Measurements from ENCODE around the gene PRR30.
"Not testable (repeated sequence)": the region's sequence is repeated elsewhere in the genome, so short reads cannot be mapped to it uniquely, and the experiment has no call there.

PRR30 gene

DNA sequence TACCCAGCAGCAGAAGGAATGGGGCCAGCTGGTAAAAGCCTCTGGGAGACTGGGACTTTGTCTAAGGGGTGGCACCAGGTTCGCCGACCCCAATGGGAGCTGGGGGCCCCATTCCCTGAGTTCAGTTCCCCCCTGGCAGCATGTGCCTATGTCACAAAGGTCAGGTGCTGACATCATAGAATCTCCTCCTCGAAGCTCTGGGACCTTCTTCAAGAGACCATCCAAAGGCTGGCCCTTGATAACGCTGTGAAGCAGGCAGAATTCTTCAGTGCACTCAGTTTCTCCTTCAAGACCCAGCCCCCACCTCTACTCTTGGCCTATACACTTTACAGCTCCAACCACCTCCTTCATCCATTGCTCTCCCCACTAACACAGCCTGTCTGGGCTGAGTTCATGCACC is at the start of gene PRR30:
PRR30 (minus strand) TSS at position 101 of the 400 bp plus-strand sequence. CDS start 1,081 bp downstream, outside the sequence.
- no peak for DNase-seq (ENCODE audit: low read depth in 2 of 2)

DNA sequence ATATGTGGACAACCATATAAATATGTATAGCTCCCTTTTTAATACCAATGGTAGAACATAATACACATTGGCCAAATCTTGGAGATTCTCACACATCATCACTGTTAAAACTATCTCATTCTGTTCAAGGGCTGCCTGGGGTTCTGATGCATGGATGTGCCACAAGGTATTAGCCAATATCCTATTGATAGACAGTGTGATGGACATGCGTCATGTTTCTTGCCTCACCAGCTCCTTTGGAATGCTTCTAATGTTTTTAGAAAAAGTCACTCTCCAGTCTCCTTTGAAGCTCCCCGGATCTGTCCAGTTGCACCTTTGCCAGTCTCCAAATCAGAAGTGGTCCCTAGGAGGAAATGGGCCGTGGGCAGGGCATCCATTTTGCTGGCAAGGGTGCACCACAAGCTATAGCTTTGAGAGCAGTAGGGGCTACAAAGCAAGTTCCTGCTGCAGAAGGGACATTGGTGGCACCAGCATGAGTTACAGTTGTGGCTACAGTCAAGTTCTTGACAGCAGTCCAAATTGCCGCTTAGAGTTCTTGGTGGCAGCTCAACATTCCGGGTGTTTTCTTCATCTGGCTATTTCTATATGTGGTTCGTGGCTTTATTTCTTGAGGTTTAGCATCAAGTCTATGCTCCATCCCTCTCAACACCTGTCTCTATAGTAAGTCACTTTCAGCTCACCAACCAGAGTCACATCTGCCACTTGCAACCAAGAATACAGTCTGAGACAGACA is 47.6 kb upstream of the PRR30 start:
- DNase-seq (ENCODE audit: low read depth in 2 of 2) = no peak

DNA sequence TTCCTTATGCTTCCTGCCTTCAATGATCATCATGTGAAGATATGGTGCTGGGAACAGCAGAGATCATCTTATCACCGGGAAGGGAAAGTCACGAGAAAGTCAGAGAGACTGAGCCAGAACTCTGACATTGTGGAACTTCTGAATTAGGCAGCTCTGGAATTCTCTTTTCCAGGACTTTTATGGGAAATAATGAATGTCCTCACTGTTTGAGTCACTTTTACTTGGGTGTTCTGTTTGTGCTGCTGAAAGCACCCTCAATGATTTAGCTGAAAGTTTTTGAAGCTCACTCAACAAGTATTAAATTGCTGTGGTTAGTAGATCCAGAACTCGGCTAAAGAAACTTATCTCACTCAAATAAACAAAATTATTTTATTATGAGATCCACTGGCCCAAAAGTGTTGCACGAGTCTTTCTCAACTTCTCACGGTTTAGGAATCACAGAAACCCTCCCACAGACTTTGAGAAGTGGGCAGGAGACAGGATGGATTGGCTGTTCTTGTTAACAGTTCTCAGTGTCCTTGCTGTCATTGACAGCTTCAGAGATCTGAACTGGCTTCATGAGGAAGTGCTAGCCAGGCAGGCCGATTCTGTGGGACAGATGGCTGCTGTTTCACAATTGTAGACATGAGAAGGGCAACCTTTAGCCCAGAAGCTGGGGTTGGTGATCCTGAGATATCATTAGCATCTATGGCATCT is 46.3 kb upstream of the PRR30 start:
- DNase-seq (ENCODE audit: low read depth in 2 of 2) = no peak

DNA sequence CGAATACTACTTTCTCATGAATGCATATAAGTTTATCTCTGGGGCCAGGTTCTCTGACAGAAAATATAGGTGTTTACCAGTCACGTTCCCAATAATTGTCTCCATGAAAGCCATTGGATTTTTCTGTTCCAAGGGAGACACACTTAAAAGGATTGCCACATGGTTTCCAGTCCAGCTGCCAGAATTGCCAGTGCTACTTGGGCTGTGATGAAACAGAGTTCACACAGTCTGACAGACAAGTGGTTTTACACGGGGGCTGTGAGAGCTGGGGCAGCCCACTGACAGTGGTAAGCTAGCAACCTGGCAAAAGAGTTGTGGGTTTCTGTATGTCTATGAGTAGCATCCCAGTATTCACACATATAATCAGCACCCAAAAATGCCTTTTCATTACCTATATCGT is 44.9 kb upstream of the PRR30 start:
- DNase-seq (ENCODE audit: low read depth in 2 of 2) = no peak

DNA sequence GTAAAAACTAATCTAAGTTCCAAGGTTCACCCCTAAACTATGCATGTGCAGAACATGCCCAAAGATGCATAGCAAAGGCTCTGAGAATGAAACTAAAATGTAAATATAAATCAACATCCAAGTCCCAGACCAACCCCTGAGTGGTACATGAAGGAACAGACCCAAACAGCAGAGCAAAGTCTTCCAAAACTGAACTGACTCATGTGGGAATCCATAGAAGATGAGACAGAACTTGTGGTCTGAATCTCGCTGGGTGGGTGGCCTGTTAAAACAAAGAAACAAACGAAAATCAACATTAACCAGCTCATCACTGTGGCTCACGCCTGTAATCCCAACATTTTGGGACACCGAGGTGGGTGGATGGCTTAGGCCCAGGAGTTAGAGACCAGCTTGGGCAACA is 43.1 kb upstream of the PRR30 start:
- DNase-seq (ENCODE audit: low read depth in 2 of 2) = no peak

DNA sequence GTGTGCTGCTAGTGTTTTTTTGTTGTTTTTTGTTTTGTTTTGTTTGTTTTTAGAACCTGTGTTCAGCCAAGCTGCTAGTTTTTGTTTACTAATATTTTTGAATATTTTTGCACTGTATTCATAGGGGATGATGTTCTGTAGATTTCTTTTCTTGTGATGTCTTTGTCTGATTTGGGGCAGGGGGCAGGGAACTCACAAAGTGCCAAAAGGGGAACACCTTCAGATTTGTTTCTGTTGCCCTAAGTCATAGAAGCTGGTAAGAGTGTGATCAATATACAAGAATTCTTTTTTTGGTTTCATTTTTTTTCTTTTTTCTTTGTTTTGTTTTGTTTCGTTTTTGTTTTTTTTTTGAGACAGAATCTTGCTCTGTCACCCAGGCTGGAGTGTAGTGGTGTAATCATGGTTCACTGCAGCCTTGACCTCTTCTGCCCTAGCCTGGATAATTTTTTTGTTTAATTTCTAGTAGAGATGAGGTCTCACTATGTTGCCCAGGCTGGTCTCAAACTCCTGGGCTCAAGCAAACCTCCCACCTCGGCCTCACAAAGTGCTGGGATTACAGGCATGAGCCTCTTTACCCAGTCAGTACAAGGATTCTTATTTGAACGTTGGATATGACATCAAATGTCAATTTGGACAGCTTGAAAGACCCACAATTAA is 40.3 kb upstream of the PRR30 start:
- no peak for DNase-seq (ENCODE audit: low read depth in 2 of 2)

DNA sequence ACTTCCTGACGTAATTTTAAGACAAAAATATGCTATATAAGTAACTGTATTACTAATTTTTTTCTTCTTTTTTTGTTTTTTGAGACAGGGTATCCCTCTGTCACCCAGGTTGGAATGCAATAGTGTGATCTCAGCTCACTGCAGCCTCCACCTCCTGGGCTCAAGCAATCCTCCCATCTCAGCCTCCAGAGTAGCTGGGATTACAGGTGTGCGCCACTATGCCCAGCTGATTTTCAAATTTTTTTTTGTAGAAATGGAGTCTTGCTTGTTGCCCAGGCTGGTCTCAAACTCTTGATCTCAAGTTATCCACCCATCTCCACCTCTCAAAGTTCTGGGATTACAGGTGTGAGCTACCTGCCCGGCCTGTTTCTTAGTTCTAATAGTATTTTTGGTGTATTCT is 39.3 kb upstream of the PRR30 start:
- DNase-seq (ENCODE audit: low read depth in 2 of 2) = no peak

DNA sequence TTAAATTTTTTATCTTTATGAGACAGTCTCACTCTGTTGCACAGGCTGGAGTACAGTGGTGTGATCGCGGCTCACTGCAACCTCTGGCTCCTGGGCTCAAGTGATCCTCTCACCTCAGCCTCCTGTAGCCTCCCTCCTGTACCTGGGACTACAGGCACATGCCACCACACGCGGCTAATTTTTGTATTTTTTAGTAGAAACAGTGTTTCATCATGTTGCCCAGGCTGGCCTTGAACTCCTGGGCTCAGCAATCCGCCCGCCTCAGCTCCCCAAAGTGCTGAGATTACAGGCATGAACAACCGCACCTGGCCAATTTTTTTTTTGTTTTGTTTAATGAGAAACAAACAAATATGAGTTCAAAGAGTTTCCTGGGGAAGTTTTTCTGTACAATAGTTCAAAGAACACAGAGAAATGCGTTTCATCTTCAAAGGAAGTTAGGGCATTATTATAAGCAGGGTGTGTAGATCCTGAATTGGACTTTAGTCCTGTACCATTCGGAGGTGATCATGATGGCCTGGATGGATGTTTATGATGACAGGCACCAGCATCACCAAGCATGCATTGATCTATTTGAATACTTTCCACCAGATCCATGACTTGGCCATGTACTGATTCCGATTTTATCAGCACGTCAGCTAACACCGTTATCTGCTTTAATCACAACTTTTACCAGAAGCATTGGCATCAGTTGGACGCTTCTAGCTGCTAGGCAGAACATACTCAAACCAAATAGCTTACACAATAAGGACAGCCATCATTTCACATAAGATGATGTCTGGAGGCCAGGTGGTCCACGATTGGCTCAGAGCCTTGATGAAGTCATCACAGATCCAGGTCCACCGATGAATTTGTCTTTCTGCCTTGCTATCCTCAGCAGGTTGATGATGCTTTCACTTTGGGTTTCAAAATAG is 38.5 kb upstream of the PRR30 start:
- no peak for DNase-seq (ENCODE audit: low read depth in 2 of 2)

DNA sequence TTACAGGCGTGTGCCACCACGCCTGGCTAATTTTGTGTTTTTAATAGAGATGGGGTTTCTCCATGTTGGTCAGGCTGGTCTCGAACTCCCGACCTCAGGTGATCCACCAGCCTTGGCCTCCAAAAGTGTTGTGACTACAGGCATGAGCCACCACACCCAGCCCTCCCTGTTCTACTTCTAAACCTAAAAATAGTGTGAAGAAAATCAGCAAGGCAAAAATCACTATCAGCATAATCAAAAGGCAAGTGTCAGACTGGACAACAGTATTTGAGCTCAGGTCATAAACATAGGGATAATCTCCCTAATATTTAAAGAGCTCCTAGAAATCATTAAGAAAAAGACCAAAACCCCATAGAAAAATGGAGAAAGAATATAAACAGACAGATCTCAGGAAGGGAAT is 36.6 kb upstream of the PRR30 start:
- not testable (repeated sequence) for DNase-seq (ENCODE audit: low read depth in 2 of 2)

DNA sequence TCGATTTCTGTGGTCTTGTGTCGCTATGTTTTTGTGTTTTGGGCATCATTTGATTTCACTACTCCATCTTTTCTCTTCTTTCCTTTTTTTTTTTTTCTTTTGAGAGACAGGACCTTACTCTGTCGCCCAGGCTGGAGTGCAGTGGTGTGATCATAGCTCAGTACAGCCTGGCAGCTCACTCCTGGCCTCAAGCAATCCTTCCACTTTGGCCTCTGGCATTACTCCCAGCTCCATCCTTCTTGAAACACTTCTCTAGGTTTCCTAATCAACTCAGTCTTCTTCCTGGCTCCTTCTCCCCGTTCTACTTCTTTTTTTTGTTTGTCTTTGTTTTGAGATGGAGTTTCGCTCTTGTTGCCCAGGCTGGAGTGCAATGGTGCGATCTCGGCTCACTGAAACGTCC is 36.1 kb upstream of the PRR30 start:
- no peak for DNase-seq (ENCODE audit: low read depth in 2 of 2)

DNA sequence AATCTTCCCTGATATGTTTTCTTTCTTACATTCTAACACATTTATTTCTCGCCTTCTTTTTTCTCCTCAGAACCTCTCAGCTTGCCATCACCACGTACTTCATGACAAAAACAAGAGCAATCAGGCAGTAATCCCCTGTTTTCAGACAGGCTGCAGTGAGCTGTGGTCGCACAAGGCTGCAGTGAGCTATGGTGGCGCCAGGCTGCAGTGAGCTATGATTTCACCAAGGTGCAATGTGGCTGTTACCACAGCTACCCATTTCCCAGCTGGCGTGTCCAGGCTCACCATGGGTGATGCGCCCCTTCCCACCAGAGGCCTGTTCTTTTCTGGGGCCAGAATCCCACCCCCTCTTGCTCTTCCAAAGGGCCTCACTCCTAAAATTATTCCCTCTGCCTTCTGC is 35.4 kb upstream of the PRR30 start:
- no peak for DNase-seq (ENCODE audit: low read depth in 2 of 2)

DNA sequence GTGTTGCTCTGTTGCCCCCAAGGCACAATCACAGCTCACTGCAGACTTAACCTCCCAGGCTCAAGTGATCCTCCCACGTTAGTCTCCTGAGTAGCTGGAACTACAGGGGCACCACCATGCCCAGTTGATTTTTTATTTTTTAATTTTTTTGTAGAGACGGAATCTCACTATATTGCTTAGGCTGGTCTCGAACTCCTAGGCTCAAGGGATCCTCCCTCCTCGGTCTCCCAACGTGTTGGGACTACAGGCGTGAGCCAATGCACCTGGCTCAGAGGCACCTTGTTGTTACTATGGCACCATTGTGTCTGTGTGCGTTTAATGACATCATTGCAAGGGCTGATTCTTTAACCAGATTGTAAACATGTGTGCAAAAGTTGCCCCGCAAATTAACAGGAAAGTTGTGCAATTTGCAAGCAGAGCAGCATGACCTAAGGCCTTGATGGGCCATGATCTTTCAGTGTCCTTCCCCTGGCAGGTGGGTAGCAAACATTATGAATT is 32.2 kb upstream of the PRR30 start:
- DNase-seq (ENCODE audit: low read depth in 2 of 2) = no peak

DNA sequence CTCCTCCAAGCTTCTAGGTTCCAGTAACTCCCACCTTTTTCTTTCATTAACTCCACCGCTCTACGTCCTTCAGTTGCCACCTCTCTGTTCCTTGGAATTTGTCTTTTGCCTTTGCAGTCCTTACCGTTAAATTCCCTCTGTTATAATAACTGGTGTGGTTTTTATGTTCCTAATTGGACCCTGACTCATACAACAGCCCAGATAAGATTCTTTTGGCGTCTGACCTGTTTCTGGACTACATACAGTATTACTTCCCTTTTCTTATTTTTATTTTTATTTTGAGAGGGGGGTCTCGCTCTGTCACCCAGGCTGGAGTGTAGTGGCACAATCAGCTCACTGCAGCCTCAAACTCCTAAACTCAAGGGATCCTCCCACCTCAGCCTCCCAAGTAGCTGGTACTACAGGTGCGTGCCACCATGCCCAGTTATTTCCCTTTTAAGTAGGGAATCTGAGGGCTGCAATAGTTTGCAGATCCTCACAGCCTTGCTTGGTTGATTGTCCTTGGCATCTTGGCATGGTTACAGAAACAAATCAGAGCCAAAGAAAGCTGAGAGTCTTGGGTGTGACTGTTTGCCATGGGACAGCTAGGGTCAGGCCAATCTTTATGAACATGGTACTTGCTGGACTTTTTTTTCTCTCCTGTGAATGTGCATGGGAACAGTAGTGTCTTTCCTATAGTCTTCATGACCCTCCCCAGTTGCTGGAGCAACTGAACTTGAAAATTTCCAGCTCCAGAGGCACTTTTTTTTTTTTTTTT is 31.5 kb upstream of the PRR30 start:
- no peak for DNase-seq (ENCODE audit: low read depth in 2 of 2)

DNA sequence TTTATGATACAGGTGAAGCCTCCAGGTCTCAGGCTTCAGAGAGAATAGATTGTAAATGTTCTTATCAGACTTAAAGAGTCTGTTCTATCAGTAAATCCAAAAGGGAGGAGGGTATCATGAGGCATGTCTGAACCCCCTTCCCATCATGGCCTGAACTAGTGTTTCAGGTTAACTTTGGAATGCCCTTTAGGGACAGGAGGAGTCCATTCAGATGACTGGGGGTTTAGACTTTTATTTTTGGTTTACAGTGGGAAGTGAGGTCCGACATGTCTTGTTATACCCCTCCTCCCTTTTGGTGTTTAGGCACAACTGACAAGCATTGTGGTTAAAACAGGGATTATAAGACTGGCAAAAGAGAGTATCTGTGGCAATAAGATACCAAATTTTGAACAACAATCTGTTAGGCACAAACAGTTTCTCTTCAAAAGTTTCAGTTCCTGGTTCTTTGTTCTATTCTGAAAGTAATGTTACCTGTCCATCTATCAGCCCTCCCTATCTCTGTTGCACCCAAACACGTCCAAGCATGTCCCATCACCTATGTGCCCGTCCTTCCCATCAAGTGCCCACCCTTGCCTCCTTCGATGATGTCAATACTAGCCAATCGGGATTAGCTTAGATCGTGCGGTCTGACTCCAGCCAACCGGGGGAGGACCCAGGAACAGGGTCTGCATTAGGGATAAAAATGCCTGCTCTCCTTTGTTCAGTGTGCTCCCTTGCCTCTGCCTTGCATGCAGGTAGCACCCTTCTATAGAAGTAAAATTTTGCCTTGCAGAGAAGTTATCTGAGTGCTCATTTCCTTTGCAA is 26.0 kb upstream of the PRR30 start:
- no peak for DNase-seq (ENCODE audit: low read depth in 2 of 2)

DNA sequence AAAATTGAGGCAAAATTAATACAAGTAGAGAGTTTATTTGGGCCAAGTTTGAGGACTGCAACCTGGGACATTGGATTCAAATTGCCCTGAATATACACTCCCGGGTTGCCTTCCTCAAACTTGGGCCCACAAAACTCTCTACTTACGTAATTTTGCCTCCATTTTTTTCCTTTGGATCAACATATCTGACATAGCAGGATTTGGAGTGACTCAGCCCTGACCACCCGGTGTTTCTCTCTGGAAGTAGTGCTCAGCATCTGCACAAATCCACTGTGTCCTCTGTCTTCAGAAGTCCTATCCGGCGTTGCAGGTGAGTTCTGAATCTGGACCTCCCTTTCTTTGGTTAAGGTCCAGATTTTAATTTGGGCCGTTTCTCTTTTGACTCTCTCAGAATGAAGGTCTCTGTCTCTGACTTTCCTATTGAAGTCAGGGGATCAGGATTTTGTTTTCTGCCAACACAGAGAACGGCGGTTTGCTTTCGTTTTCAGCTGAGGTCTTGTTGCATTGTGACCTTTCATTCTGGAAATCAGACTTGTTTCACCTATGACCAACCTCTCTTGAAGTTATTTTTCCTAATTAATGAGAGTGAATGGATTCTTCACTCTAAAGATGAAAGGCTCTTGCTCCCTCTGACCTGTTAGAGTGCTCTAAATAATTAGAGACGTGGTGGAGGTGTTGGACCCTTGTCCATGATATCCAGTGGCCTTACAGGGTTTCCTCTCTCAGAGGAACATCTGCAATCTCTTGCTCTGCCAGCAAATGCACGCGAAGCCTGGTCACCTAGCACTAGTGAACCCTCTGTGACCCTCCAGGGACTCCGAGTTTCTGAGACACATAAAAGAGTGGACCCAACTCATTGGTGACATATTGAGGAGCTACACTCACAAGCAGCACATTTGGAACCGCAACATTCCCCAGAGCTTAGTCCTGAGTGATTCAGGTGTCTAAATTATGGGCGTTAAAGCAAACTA is 23.2 kb upstream of the PRR30 start:
- no peak for DNase-seq (ENCODE audit: low read depth in 2 of 2)

DNA sequence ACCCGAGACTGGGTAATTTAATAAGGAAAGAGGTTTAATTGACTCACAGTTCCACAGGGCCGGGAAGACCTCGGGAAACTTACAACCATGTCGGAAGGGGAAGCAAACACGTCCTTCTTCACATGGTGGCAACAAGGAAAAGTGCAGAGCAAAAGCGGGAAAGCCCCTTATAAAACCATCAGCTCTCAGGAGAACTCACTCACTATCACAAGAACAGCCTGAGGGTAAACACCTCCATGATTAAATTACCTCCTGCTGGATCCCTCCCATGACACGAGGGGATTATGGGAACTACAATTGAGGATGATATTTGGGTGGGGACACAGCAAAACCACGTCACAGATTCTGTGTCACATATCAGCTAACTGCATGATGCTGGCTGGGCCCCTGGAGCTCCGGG is 21.0 kb upstream of the PRR30 start:
- DNase-seq (ENCODE audit: low read depth in 2 of 2) = no peak

DNA sequence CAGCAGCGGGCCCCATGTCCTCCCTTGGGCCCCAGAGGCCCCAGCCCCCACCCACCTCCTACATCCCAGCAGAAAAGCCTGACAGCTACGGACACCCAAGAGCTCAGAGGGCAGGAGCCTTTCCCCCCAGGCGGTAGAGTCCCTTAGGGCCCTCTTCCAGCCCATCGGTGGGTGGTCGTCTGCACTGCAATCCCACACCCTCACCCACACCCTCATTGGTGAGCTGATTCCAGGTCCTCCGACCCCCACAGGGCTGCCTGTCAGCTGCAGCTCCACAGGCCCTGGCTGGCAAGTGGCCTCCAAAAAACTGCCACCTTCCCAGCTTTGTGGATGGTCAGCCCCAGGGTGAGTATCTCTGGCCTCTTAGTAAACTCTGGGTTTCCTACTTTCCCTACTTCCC is 20.1 kb upstream of the PRR30 start:
- DNase-seq (ENCODE audit: low read depth in 2 of 2) = no peak

DNA sequence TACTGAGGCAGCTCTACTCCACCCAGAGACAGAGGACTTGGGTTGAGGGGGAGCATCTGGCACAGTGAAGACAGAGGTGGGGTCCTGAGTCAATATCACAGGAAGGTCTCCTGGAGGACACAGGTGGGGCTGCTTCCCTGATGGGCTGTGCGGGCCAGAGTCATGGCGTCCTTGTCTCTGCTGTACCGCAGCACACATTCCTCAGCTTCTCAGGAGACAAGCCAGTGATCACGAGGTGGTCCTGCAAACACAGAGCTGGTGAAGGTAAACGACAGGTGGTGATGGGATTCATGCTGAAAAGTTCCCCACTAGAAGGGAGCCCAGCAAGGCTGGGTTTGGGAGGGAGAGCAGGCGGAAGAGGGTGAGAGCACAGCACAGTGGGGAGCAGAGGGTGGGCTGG is 19.3 kb upstream of the PRR30 start:
- DNase-seq (ENCODE audit: low read depth in 2 of 2) = no peak

DNA sequence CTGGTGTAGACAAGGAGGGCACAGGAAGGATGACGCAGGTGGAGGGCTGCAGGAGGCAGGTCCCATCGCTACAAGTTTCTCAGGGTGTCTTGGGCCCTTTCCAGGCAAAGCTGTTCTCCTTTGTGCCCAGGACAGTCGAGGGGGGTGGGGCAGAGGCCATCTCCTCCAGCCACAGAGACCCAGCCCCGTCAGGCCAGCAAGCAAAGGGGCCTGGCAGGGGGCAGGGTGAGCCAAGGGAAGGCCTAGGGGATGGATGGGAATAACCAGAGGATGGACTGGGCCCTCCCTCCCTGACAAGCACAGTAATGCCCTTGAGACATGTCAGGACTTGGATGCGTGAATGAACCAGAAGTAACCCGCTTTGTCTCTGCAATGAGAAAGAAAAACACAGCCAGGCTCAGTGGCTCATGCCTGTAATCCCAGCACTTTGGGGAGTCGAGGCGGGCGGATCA is 15.9 kb upstream of the PRR30 start:
- DNase-seq (ENCODE audit: low read depth in 2 of 2) = no peak

All from activated CD4-positive, alpha-beta T cell treated with anti-CD3 and anti-CD28 coated beads for 24 hours (primary cell).